ENCODE measurements around the gene ZNF827.
A peak's percentile ranks its signal among the peaks of the same experiment; 100 is the strongest.

Gene ZNF827

GRCh38 chr4:145784036-145784435, 154.6 kb downstream of the ZNF827 start:
- no peak for DNase-seq

GRCh38 chr4:145782756-145783155, 155.9 kb downstream of the ZNF827 start:
- no peak for DNase-seq

DNA sequence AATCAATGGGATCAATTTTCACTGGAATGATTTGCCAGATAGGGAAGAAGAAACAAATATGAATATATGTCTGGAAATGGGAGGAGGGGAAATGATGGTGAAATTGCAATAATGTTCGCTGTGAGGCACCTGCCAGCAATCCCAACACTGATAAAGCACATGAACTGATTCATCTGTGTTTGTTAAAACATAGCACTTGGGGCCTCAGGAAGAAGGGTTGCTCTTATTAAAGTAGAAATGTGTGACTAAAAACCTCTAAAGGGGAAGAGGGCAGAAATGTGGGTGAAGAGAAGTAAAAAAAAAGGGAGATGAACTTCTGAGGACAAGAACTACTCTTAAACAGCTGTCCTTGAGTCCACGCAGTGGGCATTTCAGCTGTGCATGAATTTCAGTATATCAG, 157.3 kb downstream of the ZNF827 start:
- no peak for DNase-seq

- DNase-seq: no peak
These were observed 159.3 kb downstream of the ZNF827 start for GRCh38 chr4:145779319-145779801.

DNA sequence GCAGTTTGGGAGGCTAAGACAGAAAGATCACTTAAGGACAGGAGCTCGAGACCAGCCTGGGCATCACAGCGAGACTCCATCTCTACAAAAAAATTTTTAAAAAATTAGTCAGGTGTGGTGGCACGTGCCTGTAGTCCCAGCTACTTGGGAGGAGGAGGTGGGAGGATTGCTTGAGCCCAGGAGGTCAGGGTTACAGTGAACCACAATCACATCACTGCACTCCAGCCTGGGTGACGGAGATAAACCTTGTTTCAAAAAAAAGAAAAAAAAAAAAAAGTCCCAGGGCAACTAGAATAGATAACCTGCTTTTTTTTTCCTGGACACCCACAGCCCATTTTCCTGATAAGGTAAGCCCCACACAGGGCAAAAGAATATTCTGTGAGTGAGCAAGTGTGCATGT, 162.4 kb downstream of the ZNF827 start:
- DNase-seq: no peak

DNA sequence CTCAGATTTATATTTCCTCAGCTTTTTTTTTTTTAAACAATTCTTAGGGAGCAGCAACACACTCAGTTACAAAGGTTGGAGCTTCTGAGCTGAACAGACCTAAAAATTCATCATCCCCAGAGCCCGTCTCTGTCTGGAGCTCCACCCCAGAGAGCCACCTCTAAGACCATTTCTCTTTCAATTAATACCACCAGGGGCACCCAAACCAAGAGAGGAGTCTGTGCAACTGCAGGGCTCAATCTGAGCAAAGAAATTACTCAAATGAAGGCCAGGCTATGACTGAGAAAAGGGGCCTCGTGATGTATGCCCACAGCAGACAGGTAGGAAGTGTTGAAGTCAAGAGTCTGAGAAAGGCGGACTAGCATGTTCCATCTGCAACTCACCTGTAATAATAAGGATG, 163.2 kb downstream of the ZNF827 start:
- no peak for DNase-seq

GRCh38 chr4:145774473-145774872, 164.2 kb downstream of the ZNF827 start:
- no peak for DNase-seq

GRCh38 chr4:145773581-145774234, 164.9 kb downstream of the ZNF827 start:
- DNase-seq: no peak

DNA sequence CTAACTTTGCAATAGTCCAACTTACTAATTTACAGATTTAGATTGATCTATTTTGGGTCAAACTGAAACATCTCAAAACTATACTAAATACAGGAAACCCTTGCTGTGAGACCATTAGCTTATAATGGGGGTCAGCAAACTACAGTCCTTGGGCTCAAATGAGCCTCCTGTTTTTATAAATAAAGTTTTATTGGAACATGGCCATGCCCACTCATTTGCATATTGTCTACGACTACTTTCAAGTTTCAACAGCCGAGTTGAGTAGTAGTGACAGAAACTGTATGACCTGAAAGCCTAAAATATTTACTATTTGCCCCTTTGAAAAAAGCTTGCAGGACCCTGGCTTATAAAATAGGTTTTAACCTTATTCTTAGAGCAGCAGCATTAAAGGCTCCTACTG, 166.3 kb downstream of the ZNF827 start:
- DNase-seq: no peak

GRCh38 chr4:145770124-145770523, 168.5 kb downstream of the ZNF827 start:
- DNase-seq: no peak

GRCh38 chr4:145769450-145770037, 169.1 kb downstream of the ZNF827 start:
- no peak for DNase-seq

- no peak for DNase-seq
These were observed 172.3 kb downstream of the ZNF827 start for GRCh38 chr4:145766273-145766672.

DNA sequence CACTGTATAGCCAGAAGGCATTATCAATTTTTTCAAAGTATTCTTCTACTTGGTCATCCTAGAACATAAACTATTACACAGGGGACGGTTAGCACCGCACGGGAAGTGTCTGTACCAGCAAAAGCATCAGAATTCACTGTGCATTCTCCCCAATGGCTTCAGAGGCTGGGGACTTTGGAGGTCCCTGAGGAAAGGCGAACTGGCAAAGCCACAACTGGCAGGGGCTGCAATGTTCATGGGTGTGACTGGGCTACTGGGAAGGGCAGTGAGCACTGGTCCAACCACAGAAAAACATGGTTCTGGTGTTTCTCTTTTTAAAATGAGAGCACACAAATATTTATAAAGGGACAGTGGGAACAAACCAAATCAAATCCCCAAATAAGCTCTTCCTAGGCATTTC, 175.2 kb downstream of the ZNF827 start:
- no peak for DNase-seq

DNA sequence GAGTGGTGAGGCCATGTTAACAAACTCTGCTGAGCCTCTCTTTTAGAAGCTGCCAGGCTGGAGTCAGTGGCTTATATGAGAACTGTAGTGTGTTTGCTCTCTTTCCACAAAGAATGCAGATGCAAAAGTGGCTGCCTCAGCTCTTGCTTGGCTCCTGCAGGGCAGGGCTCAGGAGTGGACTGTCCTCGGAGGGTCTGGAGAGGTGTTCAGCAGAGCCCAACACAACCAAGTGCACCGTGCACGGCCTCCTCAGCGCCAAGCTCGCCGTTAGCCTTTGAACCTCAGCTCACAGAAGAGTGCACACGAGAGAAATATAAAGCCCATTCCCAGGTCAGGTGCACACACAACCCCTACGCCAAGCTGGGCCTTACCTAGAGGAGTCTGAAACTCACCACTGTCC, 175.9 kb downstream of the ZNF827 start:
- no peak for DNase-seq

- no peak for DNase-seq
These were observed 177.4 kb downstream of the ZNF827 start for GRCh38 chr4:145760961-145761929.

GRCh38 chr4:145760176-145760575, 178.4 kb downstream of the ZNF827 start:
- DNase-seq: no peak

DNA sequence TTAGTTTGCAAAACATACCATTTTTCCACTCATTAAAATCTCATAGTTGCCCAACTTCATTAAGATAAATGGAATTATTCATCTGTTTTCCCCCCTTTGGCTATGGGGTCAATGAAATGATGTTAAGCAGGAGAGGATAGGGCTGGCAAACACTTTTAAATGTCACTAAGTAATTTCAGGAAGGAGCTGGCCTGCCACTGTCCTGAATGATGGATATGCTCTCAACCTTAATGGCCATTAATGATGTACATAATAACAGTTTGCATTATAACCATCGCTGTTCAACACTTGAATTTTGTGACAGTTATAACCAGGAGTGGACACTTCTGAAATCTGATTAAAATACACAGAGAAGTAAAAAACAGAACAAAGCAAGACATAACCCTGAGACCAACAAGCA, 181.4 kb downstream of the ZNF827 start:
- no peak for DNase-seq

- DNase-seq: no peak
These were observed 182.4 kb downstream of the ZNF827 start for GRCh38 chr4:145756244-145756643.

DNA sequence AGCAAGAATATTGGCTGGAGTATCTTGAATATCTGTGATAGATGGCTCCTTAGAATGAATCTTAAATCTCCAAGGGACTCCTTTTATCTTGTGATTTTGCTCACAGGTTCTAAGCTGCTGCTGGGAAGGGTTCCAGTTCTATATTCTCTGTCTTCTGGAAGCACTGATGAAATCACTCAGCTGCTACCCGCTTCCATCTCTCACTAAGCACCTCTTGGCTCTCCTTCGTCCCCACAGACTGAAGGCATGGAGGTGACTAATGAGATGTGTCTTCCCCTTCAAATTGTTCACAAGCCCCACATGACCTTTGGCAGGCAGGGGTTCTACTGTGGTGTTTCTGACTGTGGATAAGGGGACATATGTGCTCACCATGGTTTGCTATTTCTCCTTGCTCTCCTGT, 182.8 kb downstream of the ZNF827 start:
- no peak for DNase-seq

DNA sequence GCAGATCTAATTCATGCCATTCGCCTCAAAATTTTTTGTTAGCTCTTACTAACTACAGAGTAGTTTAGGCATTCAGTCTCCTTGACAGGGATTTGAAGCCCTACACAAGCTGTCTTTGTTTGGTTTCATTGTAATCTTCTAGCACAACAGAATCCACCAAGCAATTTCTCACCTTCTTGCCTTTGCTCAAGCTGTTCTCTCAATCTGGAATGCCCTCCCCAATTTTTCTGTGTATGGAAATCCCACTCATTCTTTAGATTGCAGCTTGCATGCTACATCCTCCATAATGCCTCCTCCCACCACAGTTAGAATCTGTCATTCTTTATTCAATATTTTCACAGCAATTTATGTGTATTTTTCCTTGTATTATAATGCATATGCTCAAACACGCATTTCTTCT, 195.0 kb downstream of the ZNF827 start:
- no peak for DNase-seq

DNA sequence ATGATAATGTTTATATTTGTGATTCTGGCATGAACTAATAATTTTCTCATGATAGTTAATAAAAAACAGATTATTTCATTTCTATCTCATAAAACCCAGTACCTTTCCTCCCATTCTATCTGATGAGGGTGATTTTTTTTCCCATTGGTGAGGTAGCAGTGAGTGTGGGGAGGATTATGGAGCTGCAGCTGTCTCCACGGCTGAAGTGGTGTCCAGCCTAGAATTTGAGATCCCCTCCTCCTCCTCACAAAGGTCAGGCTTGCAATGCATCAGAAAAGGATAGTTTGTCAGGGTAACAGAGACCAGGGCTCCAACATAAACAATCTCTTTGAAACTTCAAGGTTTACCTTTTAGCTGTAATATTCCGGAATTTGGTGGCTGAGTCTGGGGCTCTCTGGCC, 197.8 kb downstream of the ZNF827 start:
- no peak for DNase-seq

GRCh38 chr4:145739845-145740244, 198.8 kb downstream of the ZNF827 start:
- DNase-seq: peak; percentile 62

DNA sequence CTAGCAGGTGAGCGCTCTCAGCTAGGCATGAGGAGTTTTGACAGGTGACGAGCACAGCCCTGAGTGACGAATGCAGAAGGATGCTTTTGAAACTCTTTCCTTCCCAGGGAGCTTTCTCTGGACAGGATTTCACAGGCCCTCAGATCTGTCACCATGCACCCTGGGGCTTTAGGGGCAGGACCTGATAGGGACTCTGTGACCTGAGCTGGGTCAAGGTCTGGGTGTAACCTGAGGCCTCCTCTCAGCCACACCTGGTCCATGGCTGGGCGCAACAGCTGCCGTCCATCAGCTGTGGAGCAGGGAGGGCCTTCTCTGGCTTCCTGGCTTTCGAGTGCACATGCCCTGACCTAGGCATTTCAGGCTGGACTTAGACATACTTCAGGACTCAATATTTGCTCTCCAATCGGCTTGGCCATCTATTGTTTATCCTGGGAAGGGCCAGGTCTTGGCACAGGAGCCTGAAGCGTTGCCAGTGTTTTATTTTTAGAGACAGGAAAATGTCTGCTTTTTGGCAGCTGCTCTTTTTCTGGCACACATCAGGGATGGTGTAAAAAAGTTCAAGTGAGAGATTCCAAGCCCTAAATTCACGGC, 202.3 kb downstream of the ZNF827 start:
- no peak for DNase-seq

All from kidney glomerular epithelial cell (primary cell).